K562 (cell line): ENCODE data around the gene C2orf81. TPM values are rescaled to one million over a fixed set of nuclear protein-coding genes. Genes with fewer than 3 reads are reported as not detected.

Source experiments
- E2F4 ChIP-seq: sonication (generic); formaldehyde crosslinking; IDR thresholded peaks from 2 replicates; pipeline ENCODE4 v1.8.0; 2022; ENCODE audit warnings: mild to moderate bottlenecking, low read depth, missing genetic modification reagents
- FOXA1 ChIP-seq: fragments of 450-650 bp; IDR thresholded peaks from 2 replicates; pipeline ENCODE4 v1.6.1; 2016; ENCODE audit warnings: mild to moderate bottlenecking, borderline replicate concordance
- NFRKB ChIP-seq: fragments of 450-650 bp; IDR thresholded peaks from 2 replicates; pipeline ENCODE4 v1.6.1; 2016; ENCODE audit warnings: low read depth
- NRF1 ChIP-seq, 2 experiments: fragments of 450-650 bp; IDR thresholded peaks in 1 of 2; conservative IDR thresholded peaks in 1 of 2; 2 replicates each; pipeline ENCODE4 v1.6.1; 2014; ENCODE audit warnings: mild to moderate bottlenecking in 2 of 2
- PHF21A ChIP-seq: fragments of 450-650 bp; IDR thresholded peaks from 2 replicates; pipeline ENCODE4 v1.6.1; 2017; ENCODE audit warnings: low read depth, borderline replicate concordance
- PML ChIP-seq: IDR thresholded peaks from 2 replicates; pipeline ENCODE4 v1.6.1; 2012; ENCODE audit warnings: low read length, inconsistent platforms
- POLR2AphosphoS5 ChIP-seq: IDR thresholded peaks from 2 replicates; pipeline ENCODE4 v1.6.1; 2011; ENCODE audit warnings: mild to moderate bottlenecking, low read depth, low read length, moderate library complexity; ENCODE audit not compliant: control insufficient read depth, insufficient read depth
- PTTG1 ChIP-seq: fragments of 450-650 bp; IDR thresholded peaks from 2 replicates; pipeline ENCODE4 v1.6.1; 2016; ENCODE audit warnings: low read depth, mild to moderate bottlenecking, missing genetic modification characterization, missing compliant biosample characterization
- RBM25 ChIP-seq: fragments of 200-400 bp; formaldehyde crosslinking; IDR thresholded peaks from 2 replicates; pipeline ENCODE4 v1.6.1; 2018; ENCODE audit warnings: low read length, low read depth, moderate library complexity; ENCODE audit not compliant: severe bottlenecking
- ZNF253 ChIP-seq: fragments of 250-450 bp; sonication (Bioruptor Pico); conservative IDR thresholded peaks from 2 replicates; pipeline ENCODE4 v1.6.1; 2021; ENCODE audit warnings: mild to moderate bottlenecking
- polyA plus RNA-seq, 8 experiments: library from polyadenylated mRNA; depleted of rRNA in 4 of 8; stranded (reverse) in 5 of 8; unstranded in 3 of 8; fragments of >200 nt; fragmentation: Nextera tagmentation in 2 of 8; fragmentation: Illumina TruSeq in 1 of 8; extraction: Ambion mirVana in 2 of 8; extraction: Trizol in 1 of 8; gene quantifications; 2 replicates each; pipeline versions ENCODE4 v1.2.1 to v1.2.3, GENCODE V29; 2011 to 2014; ENCODE audit warnings: inconsistent platforms in 1 of 8, missing spikeins in 1 of 8
- total RNA-seq, 7 experiments: library from RNA; depleted of rRNA in 6 of 7; stranded (reverse); fragments of >200 nt in 6 of 7; fragmentation: Illumina TruSeq in 2 of 7; extraction: Trizol in 2 of 7; gene quantifications; 2 replicates each; pipeline versions ENCODE4 v1.2.1 to v1.2.3, GENCODE V29; 2011 to 2021; ENCODE audit warnings: low replicate concordance in 1 of 7
- TF ChIP-seq, protein P1 (sequence below): fragments of 250-450 bp; sonication (Bioruptor Pico); IDR thresholded peaks from 2 replicates; pipeline ENCODE4 v1.8.0; 2021; ENCODE audit warnings: mild to moderate bottlenecking, moderate library complexity
- TF ChIP-seq, protein P2 (sequence below): sonication (generic); formaldehyde crosslinking; IDR thresholded peaks from 2 replicates; pipeline ENCODE4 v1.8.1; 2023; ENCODE audit warnings: mild to moderate bottlenecking, missing genetic modification reagents
- TF ChIP-seq, protein P3 (sequence below): fragments of 250-450 bp; sonication (Bioruptor Pico); IDR thresholded peaks from 2 replicates; pipeline ENCODE4 v1.4.0; 2020; ENCODE audit warnings: mild to moderate bottlenecking
- TF ChIP-seq, protein P4 (sequence below): sonication (generic); formaldehyde crosslinking; IDR thresholded peaks from 2 replicates; pipeline ENCODE4 v1.8.0; 2023; ENCODE audit warnings: missing genetic modification reagents, mild to moderate bottlenecking, borderline replicate concordance

The C2orf81 gene
- total and polyA plus RNA-seq, 9 of the 15 experiments (the other 6 are each of a cell fraction or from before 2014, with no cell fraction given): 0.06 TPM; not detected in 8

- TF ChIP-seq E2F4 (CRISPR knock-in tag) (no peak), NFRKB (no peak), POLR2AphosphoS5 (0 out of 2 replicates have a peak, but pooled peaks have one; percentile 3), NRF1 (conservative IDR thresholded peaks at IDR 0.05 in 1 of 2, IDR thresholded peaks at IDR 0.05 in 1 of 2) (no peak), PTTG1 (tag) (no peak), PML (no peak), PHF21A (no peak), FOXA1 (no peak), ZNF253 (no peak), RBM25 (no peak)
- TF ChIP-seq, protein P1, sequence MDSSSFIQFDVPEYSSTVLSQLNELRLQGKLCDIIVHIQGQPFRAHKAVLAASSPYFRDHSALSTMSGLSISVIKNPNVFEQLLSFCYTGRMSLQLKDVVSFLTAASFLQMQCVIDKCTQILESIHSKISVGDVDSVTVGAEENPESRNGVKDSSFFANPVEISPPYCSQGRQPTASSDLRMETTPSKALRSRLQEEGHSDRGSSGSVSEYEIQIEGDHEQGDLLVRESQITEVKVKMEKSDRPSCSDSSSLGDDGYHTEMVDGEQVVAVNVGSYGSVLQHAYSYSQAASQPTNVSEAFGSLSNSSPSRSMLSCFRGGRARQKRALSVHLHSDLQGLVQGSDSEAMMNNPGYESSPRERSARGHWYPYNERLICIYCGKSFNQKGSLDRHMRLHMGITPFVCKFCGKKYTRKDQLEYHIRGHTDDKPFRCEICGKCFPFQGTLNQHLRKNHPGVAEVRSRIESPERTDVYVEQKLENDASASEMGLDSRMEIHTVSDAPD (CRISPR knock-in tag): no peak
- TF ChIP-seq, protein P2, sequence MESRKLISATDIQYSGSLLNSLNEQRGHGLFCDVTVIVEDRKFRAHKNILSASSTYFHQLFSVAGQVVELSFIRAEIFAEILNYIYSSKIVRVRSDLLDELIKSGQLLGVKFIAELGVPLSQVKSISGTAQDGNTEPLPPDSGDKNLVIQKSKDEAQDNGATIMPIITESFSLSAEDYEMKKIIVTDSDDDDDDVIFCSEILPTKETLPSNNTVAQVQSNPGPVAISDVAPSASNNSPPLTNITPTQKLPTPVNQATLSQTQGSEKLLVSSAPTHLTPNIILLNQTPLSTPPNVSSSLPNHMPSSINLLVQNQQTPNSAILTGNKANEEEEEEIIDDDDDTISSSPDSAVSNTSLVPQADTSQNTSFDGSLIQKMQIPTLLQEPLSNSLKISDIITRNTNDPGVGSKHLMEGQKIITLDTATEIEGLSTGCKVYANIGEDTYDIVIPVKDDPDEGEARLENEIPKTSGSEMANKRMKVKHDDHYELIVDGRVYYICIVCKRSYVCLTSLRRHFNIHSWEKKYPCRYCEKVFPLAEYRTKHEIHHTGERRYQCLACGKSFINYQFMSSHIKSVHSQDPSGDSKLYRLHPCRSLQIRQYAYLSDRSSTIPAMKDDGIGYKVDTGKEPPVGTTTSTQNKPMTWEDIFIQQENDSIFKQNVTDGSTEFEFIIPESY (CRISPR knock-in tag): peak; percentile 99
- TF ChIP-seq, protein P3, sequence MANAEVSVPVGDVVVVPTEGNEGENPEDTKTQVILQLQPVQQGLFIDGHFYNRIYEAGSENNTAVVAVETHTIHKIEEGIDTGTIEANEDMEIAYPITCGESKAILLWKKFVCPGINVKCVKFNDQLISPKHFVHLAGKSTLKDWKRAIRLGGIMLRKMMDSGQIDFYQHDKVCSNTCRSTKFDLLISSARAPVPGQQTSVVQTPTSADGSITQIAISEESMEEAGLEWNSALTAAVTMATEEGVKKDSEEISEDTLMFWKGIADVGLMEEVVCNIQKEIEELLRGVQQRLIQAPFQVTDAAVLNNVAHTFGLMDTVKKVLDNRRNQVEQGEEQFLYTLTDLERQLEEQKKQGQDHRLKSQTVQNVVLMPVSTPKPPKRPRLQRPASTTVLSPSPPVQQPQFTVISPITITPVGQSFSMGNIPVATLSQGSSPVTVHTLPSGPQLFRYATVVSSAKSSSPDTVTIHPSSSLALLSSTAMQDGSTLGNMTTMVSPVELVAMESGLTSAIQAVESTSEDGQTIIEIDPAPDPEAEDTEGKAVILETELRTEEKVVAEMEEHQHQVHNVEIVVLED (CRISPR knock-in tag): no peak
- TF ChIP-seq, protein P4, sequence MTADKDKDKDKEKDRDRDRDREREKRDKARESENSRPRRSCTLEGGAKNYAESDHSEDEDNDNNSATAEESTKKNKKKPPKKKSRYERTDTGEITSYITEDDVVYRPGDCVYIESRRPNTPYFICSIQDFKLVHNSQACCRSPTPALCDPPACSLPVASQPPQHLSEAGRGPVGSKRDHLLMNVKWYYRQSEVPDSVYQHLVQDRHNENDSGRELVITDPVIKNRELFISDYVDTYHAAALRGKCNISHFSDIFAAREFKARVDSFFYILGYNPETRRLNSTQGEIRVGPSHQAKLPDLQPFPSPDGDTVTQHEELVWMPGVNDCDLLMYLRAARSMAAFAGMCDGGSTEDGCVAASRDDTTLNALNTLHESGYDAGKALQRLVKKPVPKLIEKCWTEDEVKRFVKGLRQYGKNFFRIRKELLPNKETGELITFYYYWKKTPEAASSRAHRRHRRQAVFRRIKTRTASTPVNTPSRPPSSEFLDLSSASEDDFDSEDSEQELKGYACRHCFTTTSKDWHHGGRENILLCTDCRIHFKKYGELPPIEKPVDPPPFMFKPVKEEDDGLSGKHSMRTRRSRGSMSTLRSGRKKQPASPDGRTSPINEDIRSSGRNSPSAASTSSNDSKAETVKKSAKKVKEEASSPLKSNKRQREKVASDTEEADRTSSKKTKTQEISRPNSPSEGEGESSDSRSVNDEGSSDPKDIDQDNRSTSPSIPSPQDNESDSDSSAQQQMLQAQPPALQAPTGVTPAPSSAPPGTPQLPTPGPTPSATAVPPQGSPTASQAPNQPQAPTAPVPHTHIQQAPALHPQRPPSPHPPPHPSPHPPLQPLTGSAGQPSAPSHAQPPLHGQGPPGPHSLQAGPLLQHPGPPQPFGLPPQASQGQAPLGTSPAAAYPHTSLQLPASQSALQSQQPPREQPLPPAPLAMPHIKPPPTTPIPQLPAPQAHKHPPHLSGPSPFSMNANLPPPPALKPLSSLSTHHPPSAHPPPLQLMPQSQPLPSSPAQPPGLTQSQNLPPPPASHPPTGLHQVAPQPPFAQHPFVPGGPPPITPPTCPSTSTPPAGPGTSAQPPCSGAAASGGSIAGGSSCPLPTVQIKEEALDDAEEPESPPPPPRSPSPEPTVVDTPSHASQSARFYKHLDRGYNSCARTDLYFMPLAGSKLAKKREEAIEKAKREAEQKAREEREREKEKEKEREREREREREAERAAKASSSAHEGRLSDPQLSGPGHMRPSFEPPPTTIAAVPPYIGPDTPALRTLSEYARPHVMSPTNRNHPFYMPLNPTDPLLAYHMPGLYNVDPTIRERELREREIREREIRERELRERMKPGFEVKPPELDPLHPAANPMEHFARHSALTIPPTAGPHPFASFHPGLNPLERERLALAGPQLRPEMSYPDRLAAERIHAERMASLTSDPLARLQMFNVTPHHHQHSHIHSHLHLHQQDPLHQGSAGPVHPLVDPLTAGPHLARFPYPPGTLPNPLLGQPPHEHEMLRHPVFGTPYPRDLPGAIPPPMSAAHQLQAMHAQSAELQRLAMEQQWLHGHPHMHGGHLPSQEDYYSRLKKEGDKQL (CRISPR knock-in tag): no peak
These were observed 40.0 kb upstream of the C2orf81 start (continued) for GRCh38 chr2:74461187-74462053.
